Sigmoid colon (tissue), 7 donors: ENCODE measurements around the gene MOB3B. TPM values are rescaled to one million over a fixed set of nuclear protein-coding genes. Genes with fewer than 3 reads are reported as not detected.

Experiments used
- DNase-seq: peaks from one replicate; pipeline ENCODE4 v3.0.0-alpha.2; 2019
- H3K27ac ChIP-seq, 4 donors: fragments of 200-600 bp; sonication (generic); one replicate each; pipeline ENCODE4 v1.5.1; 2016 to 2019; ENCODE audit warnings: mild to moderate bottlenecking in 1 of 4
- H3K27me3 ChIP-seq, 3 donors: fragments of 200-600 bp; sonication (generic); one replicate each; pipeline ENCODE4 v1.5.1; 2019; ENCODE audit warnings: mild to moderate bottlenecking in 1 of 3
- H3K36me3 ChIP-seq, 4 donors: fragments of 200-600 bp; sonication (generic); one replicate each; pipeline ENCODE4 v1.5.1; 2016 to 2019
- H3K4me1 ChIP-seq, 4 donors: fragments of 200-600 bp; sonication (generic); one replicate each; pipeline ENCODE4 v1.5.1; 2017 to 2019
- H3K4me3 ChIP-seq, 4 donors: fragments of 200-600 bp; sonication (generic); one replicate each; pipeline ENCODE4 v1.5.1; 2017 to 2019; ENCODE audit warnings: mild to moderate bottlenecking in 2 of 4, moderate library complexity in 1 of 4
- H3K9me3 ChIP-seq, 4 donors: fragments of 200-600 bp in 3 of 4; sonication (generic) in 3 of 4; one replicate each; pipeline versions ENCODE4 v1.5.1 to v1.6.1; 2013 to 2019
- CTCF ChIP-seq, 4 experiments: fragments of 450-650 bp in 3 of 4; fragments of 200-600 bp in 1 of 4; IDR thresholded peaks; one replicate each; pipeline ENCODE4 v1.5.1; 2016 to 2019; ENCODE audit warnings: antibody characterized with exemption in 4 of 4, mild to moderate bottlenecking in 3 of 4, moderate library complexity in 2 of 4
- EP300 ChIP-seq, 4 donors: sonication (generic); formaldehyde crosslinking; IDR thresholded peaks; one replicate each; pipeline ENCODE4 v1.6.1; 2017; ENCODE audit warnings: antibody characterized with exemption in 4 of 4
- POLR2A ChIP-seq, 2 donors: fragments of 450-650 bp; IDR thresholded peaks; one replicate each; pipeline ENCODE4 v1.6.1; 2016; ENCODE audit warnings: antibody characterized with exemption in 2 of 2, mild to moderate bottlenecking in 2 of 2, moderate library complexity in 2 of 2
- POLR2AphosphoS5 ChIP-seq, 4 donors: sonication (generic); formaldehyde crosslinking; IDR thresholded peaks; one replicate each; pipeline ENCODE4 v1.6.1; 2017; ENCODE audit warnings: antibody characterized with exemption in 4 of 4
- WGBS, 2 donors: extraction: QIAGEN DNeasy Blood & Tissue Kit; methylation state at CpG; one replicate each; pipeline ENCODE4 v1.1.7; 2013; 5-methylcytosine and 5-hydroxymethylcytosine counted together
- intact Hi-C: fragments of 100-400 bp; cut with DNase I; formaldehyde crosslinking; loops from one replicate; pipeline ENCODE4 v1.15.1; 2023
- polyA plus RNA-seq, 3 donors: library from polyadenylated mRNA; stranded (reverse); fragments of 200-250 nt; gene quantifications; one replicate each; pipeline ENCODE4 v1.2.3, GENCODE V29; 2013
- total RNA-seq, 4 donors: library from RNA; depleted of rRNA; stranded (reverse); fragments of >200 nt; gene quantifications; one replicate each; pipeline ENCODE4 v1.1.0, GENCODE V29; 2016
- donor health status: healthy with polysubstance abuse.
- donor health status: Bipolar disorder and iron deficiency.
- donor health status: healthy.

The MOB3B gene
- total and polyA plus RNA-seq, 7 donors = 6.9 to 23.4 (median 16.1) TPM

GRCh38 chr9:27338527-27338903 is 191.1 kb downstream of the MOB3B start:
- WGBS, 2 donors = 66% methylated on average over 9 of the region's 9 CpGs
- TF ChIP-seq CTCF (IDR thresholded peaks at IDR 0.05) (no peak), POLR2AphosphoS5 (IDR thresholded peaks at IDR 0.05) (no peak)
- no peak for DNase-seq
- peak overlapping the region in 3 of 4 donors; percentile 19 to 66 (median 62) for H3K27ac ChIP-seq
- H3K9me3 ChIP-seq = no peaks in the 10 kb centered on the region
- H3K27me3 ChIP-seq = no peaks in the 10 kb centered on the region
- intact Hi-C loops = no loop called here
- no peak overlapping the region for H3K4me3 ChIP-seq
- H3K4me1 ChIP-seq = peaks cover 0 to 53% (median 48%) of the 10 kb centered on the region in 4 donors
- H3K36me3 ChIP-seq = no peaks in the 10 kb centered on the region

GRCh38 chr9:27337833-27338526 is 191.6 kb downstream of the MOB3B start:
- TF ChIP-seq POLR2A (IDR thresholded peaks at IDR 0.05) = no peak
- peak in 1 of 4 donors; percentile 13 for TF ChIP-seq POLR2AphosphoS5 (IDR thresholded peaks at IDR 0.05)
- no peak for TF ChIP-seq EP300 (IDR thresholded peaks at IDR 0.05)
- no peak for TF ChIP-seq CTCF (IDR thresholded peaks at IDR 0.05)
- WGBS, 2 donors = 24 to 54% methylated on average over 5 of the region's 5 CpGs
- DNase-seq = no peak
- peak overlapping the region in 1 of 4 donors; percentile 62 for H3K27ac ChIP-seq
- H3K4me1 ChIP-seq = peaks cover 0 to 57% (median 53%) of the 10 kb centered on the region in 4 donors
- no peaks in the 10 kb centered on the region for H3K27me3 ChIP-seq
- no peak overlapping the region for H3K4me3 ChIP-seq
- H3K9me3 ChIP-seq = no peaks in the 10 kb centered on the region
- intact Hi-C loops = no loop called here
- no peaks in the 10 kb centered on the region for H3K36me3 ChIP-seq

DNA sequence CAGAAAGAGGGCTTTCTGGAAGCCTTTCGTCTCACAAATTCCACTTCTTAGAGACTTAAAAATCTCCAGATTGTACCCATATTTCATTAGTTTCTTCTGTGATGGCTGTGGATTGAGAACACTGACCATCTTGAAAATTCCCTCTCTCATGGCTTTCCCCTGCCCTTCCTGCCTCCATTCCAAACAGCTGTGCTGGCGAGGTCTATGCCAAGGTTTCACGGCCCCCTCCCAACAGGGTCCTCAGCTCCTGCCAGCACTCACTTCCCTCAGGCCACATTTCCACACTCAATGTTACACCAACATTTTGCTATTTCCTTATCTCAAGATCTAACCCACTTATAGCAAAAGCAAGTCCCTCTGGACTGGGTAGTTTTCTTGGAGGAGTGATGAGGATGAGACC is 192.4 kb downstream of the MOB3B start:
- TF ChIP-seq CTCF (IDR thresholded peaks at IDR 0.05) (no peak), POLR2A (IDR thresholded peaks at IDR 0.05) (no peak), POLR2AphosphoS5 (IDR thresholded peaks at IDR 0.05) (no peak), EP300 (IDR thresholded peaks at IDR 0.05) (no peak)
- 84 to 95% methylated on average over 3 of the region's 3 CpGs for WGBS, 2 donors
- no peaks in the 10 kb centered on the region for H3K9me3 ChIP-seq
- H3K36me3 ChIP-seq = no peaks in the 10 kb centered on the region
- no peak for DNase-seq
- H3K27ac ChIP-seq = no peak overlapping the region
- no peaks in the 10 kb centered on the region for H3K27me3 ChIP-seq
- peaks cover 0 to 55% (median 51%) of the 10 kb centered on the region in 4 donors for H3K4me1 ChIP-seq
- intact Hi-C loops = no loop called here
- no peak overlapping the region for H3K4me3 ChIP-seq

GRCh38 chr9:27336829-27337228 is 192.8 kb downstream of the MOB3B start:
- Histone ChIP-seq H3K4me3 (no peak overlapping the region), H3K4me1 (peaks cover 0 to 51% (median 47%) of the 10 kb centered on the region in 4 donors), H3K27me3 (no peaks in the 10 kb centered on the region), H3K27ac (no peak overlapping the region), H3K9me3 (no peaks in the 10 kb centered on the region), H3K36me3 (no peaks in the 10 kb centered on the region)
- WGBS, 2 donors = 97% methylated on average over 10 of the region's 10 CpGs
- DNase-seq = no peak
- TF ChIP-seq POLR2AphosphoS5 (IDR thresholded peaks at IDR 0.05) (no peak), EP300 (IDR thresholded peaks at IDR 0.05) (no peak), POLR2A (IDR thresholded peaks at IDR 0.05) (no peak), CTCF (IDR thresholded peaks at IDR 0.05) (no peak)
- intact Hi-C loops = no loop called here

DNA sequence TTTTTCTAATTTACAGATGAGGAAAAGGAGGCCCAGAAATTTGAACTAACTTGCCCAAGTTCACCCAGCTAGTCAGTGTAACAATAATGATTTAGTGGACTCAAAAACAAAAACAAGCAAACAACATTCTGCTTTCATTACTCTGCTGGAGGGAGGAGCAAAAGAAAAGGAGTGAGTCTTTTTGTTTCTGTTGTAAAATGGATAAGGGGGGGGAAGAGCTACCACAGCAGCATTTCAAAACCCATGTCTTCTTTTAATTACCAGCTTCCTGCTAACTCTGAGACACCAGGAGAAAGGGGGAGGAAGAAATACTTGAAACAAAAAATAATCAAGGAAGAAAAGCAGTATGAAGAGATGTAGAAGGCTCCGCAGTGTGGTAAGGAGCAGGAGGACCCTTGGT is 193.5 kb downstream of the MOB3B start:
- Histone ChIP-seq H3K9me3 (no peaks in the 10 kb centered on the region), H3K4me1 (peaks cover 0 to 44% (median 41%) of the 10 kb centered on the region in 4 donors), H3K27me3 (no peaks in the 10 kb centered on the region), H3K36me3 (no peaks in the 10 kb centered on the region), H3K4me3 (no peak overlapping the region), H3K27ac (no peak overlapping the region)
- TF ChIP-seq POLR2A (IDR thresholded peaks at IDR 0.05) (no peak), POLR2AphosphoS5 (IDR thresholded peaks at IDR 0.05) (no peak), CTCF (IDR thresholded peaks at IDR 0.05) (no peak), EP300 (IDR thresholded peaks at IDR 0.05) (no peak)
- no peak for DNase-seq
- intact Hi-C loops = no loop called here
- WGBS, 2 donors = 98 to 100% methylated on average over 1 of the region's 1 CpG
